Astrocyte (in vitro differentiated cells and primary cell): ENCODE data around the gene STKLD1. TPM values are rescaled to one million over a fixed set of nuclear protein-coding genes. Genes with fewer than 3 reads are reported as not detected.

Source experiments
- DNase-seq: peaks from one replicate; pipeline ENCODE4 v3.0.0-alpha.2; 2010; ENCODE audit warnings: low read depth
- FAIRE-seq: peaks from 2 replicates; lab custom pipeline; 2011; peaks lifted over from hg19 to GRCh38; lab: Jason Lieb, UNC
- H2AFZ ChIP-seq: 2 replicates; pipeline ENCODE4 v1.6.0; 2012; ENCODE audit warnings: low read depth, low read length, inconsistent platforms
- H3K27ac ChIP-seq: 2 replicates; pipeline ENCODE4 v1.5.1; 2011; ENCODE audit warnings: low read depth, low read length, inconsistent platforms
- H3K27me3 ChIP-seq: 2 replicates; pipeline ENCODE4 v1.6.0; 2011; ENCODE audit warnings: low read length, inconsistent platforms; ENCODE audit not compliant: insufficient read depth
- H3K36me3 ChIP-seq: 2 replicates; pipeline ENCODE4 v1.5.1; 2011; ENCODE audit warnings: low read length, inconsistent platforms; ENCODE audit not compliant: insufficient read depth
- H3K4me1 ChIP-seq: 2 replicates; pipeline ENCODE4 v1.5.1; 2011; ENCODE audit warnings: low read length, inconsistent platforms; ENCODE audit not compliant: insufficient read depth
- H3K4me2 ChIP-seq: 2 replicates; pipeline ENCODE4 v1.6.0; 2012; ENCODE audit warnings: low read length, inconsistent platforms
- H3K4me3 ChIP-seq: 2 replicates; pipeline ENCODE4 v1.5.1; 2011; ENCODE audit warnings: low read depth, mild to moderate bottlenecking, low read length, inconsistent platforms; ENCODE audit not compliant: insufficient read depth
- H3K79me2 ChIP-seq: 2 replicates; pipeline ENCODE4 v1.6.0; 2012; ENCODE audit warnings: mild to moderate bottlenecking, low read length, inconsistent platforms; ENCODE audit not compliant: insufficient read depth
- H3K9ac ChIP-seq: 2 replicates; pipeline ENCODE4 v1.6.0; 2012; ENCODE audit warnings: mild to moderate bottlenecking, low read length, inconsistent platforms
- H3K9me3 ChIP-seq: 2 replicates; pipeline ENCODE4 v1.5.1; 2012; ENCODE audit warnings: low read depth, mild to moderate bottlenecking, low read length, inconsistent platforms; ENCODE audit not compliant: insufficient read depth
- H4K20me1 ChIP-seq: 2 replicates; pipeline ENCODE4 v1.6.0; 2012; ENCODE audit warnings: low read length, inconsistent platforms; ENCODE audit not compliant: insufficient read depth
- H3K27ac Mint-ChIP-seq: one replicate; pipeline ENCODE4 v1.8.0; 2021; ENCODE audit warnings: mild to moderate bottlenecking, mixed read lengths; ENCODE audit not compliant: unreplicated experiment
- H3K27me3 Mint-ChIP-seq: one replicate; pipeline ENCODE4 v1.8.0; 2021; ENCODE audit warnings: low read depth, mixed read lengths; ENCODE audit not compliant: unreplicated experiment
- H3K36me3 Mint-ChIP-seq: one replicate; pipeline ENCODE4 v1.8.0; 2021; ENCODE audit warnings: low read depth, mixed read lengths; ENCODE audit not compliant: unreplicated experiment
- H3K4me1 Mint-ChIP-seq: one replicate; pipeline ENCODE4 v1.8.0; 2021; ENCODE audit warnings: low read depth, mixed read lengths; ENCODE audit not compliant: unreplicated experiment
- H3K4me3 Mint-ChIP-seq: one replicate; pipeline ENCODE4 v1.8.0; 2021; ENCODE audit warnings: mild to moderate bottlenecking, moderate library complexity, mixed read lengths; ENCODE audit not compliant: unreplicated experiment
- H3K9me3 Mint-ChIP-seq: one replicate; pipeline ENCODE4 v1.8.0; 2021; ENCODE audit warnings: mild to moderate bottlenecking, mixed read lengths; ENCODE audit not compliant: unreplicated experiment
- CTCF ChIP-seq: IDR thresholded peaks from 2 replicates; pipeline ENCODE4 v1.5.1; 2011; ENCODE audit warnings: low read depth, mild to moderate bottlenecking, inconsistent platforms, low read length, moderate library complexity; ENCODE audit not compliant: insufficient read depth
- EZH2 ChIP-seq: IDR thresholded peaks from 2 replicates; pipeline ENCODE4 v1.6.1; 2012; ENCODE audit warnings: mild to moderate bottlenecking, low read length, inconsistent platforms; ENCODE audit not compliant: insufficient read depth
- total RNA-seq: library from RNA; stranded (reverse); gene quantifications from 2 replicates; pipeline ENCODE4 v1.2.1, GENCODE V29; 2021

Gene STKLD1
- total RNA-seq, 1 donor from 2014 or later, result 0.82 TPM

- no peak overlapping the region for H3K9ac ChIP-seq
- H3K27me3 Mint-ChIP-seq, result peaks cover 31% of the 10 kb centered on the region
- FAIRE-seq, result no peak
These were observed 11.5 kb downstream of the STKLD1 start for GRCh38 chr9:133387680-133388079.

GRCh38 chr9:133389025-133389557 is 12.9 kb downstream of the STKLD1 start:
- no peak overlapping the region for H3K4me3 ChIP-seq
- Mint-ChIP-seq H3K9me3 (no peaks in the 10 kb centered on the region), H3K36me3 (no peaks in the 10 kb centered on the region), H3K4me1 (no peaks in the 10 kb centered on the region), H3K27ac (no peak overlapping the region), H3K4me3 (no peak overlapping the region), H3K27me3 (peaks cover 34% of the 10 kb centered on the region)
- no peaks in the 10 kb centered on the region for H3K79me2 ChIP-seq
- no peaks in the 10 kb centered on the region for H3K9me3 ChIP-seq
- no peak overlapping the region for H3K27ac ChIP-seq
- DNase-seq (no peak), FAIRE-seq (no peak)
- TF ChIP-seq EZH2 (no peak), CTCF (no peak)
- no peaks in the 10 kb centered on the region for H3K27me3 ChIP-seq
- H3K9ac ChIP-seq, result no peak overlapping the region
- H4K20me1 ChIP-seq, result no peaks in the 10 kb centered on the region
- no peak overlapping the region for H3K4me2 ChIP-seq
- no peaks in the 10 kb centered on the region for H3K4me1 ChIP-seq
- no peaks in the 10 kb centered on the region for H3K36me3 ChIP-seq
- H2AFZ ChIP-seq, result no peak overlapping the region

More at GRCh38 chr9:133387680-133388079, 11.5 kb downstream of the STKLD1 start:
- no peak overlapping the region for H3K4me3 Mint-ChIP-seq
- Histone ChIP-seq H3K9me3 (peaks cover 5% of the 10 kb centered on the region), H3K4me1 (no peaks in the 10 kb centered on the region), H3K79me2 (no peaks in the 10 kb centered on the region), H3K27ac (no peak overlapping the region), H3K4me2 (no peak overlapping the region), H3K27me3 (no peaks in the 10 kb centered on the region), H4K20me1 (no peaks in the 10 kb centered on the region), H3K4me3 (no peak overlapping the region), H3K36me3 (no peaks in the 10 kb centered on the region), H2AFZ (no peak overlapping the region)
- no peaks in the 10 kb centered on the region for H3K9me3 Mint-ChIP-seq
- TF ChIP-seq EZH2 (no peak), CTCF (no peak)
- no peaks in the 10 kb centered on the region for H3K36me3 Mint-ChIP-seq
- H3K4me1 Mint-ChIP-seq, result no peaks in the 10 kb centered on the region
- no peak for DNase-seq
- no peak overlapping the region for H3K27ac Mint-ChIP-seq

- Histone ChIP-seq H3K4me2 (no peak overlapping the region), H3K79me2 (no peaks in the 10 kb centered on the region), H3K4me1 (no peaks in the 10 kb centered on the region), H3K27me3 (no peaks in the 10 kb centered on the region), H3K9ac (no peak overlapping the region), H2AFZ (no peak overlapping the region), H3K36me3 (no peaks in the 10 kb centered on the region), H3K9me3 (no peaks in the 10 kb centered on the region), H3K4me3 (no peak overlapping the region), H4K20me1 (no peaks in the 10 kb centered on the region), H3K27ac (no peak overlapping the region)
- no peak overlapping the region for H3K4me3 Mint-ChIP-seq
- H3K9me3 Mint-ChIP-seq, result no peaks in the 10 kb centered on the region
- no peaks in the 10 kb centered on the region for H3K4me1 Mint-ChIP-seq
- no peak for FAIRE-seq
- H3K27me3 Mint-ChIP-seq, result peaks cover 38% of the 10 kb centered on the region
- no peak for DNase-seq
- no peaks in the 10 kb centered on the region for H3K36me3 Mint-ChIP-seq
- TF ChIP-seq CTCF (no peak), EZH2 (no peak)
- H3K27ac Mint-ChIP-seq, result no peak overlapping the region
These were observed 13.4 kb downstream of the STKLD1 start for GRCh38 chr9:133389562-133389961.
